HEK293 (cell line): ENCODE data around the gene DEDD2.
A peak's percentile ranks its signal among the peaks of the same experiment; 100 is the strongest.

Experiments used
- CTCF ChIA-PET: fragments of 350-600 bp; formaldehyde crosslinking; extraction: SDS; loops from one replicate; lab custom pipeline; 2021; ENCODE audit warnings: antibody characterized with exemption; lab: Yijun Ruan, JAX
- POLR2A ChIA-PET: fragments of 300-600 bp; formaldehyde crosslinking; extraction: SDS; loops from one replicate; lab custom pipeline; 2020; ENCODE audit warnings: antibody characterized with exemption, inconsistent platforms; lab: Yijun Ruan, JAX
- H3K27ac ChIP-seq: fragments of 200-500 bp; sonication (Bioruptor generic); 2 replicates; pipeline ENCODE4 v1.5.1; 2014; ENCODE audit warnings: low read depth, low read length, control low read depth, inconsistent platforms; ENCODE audit errors: extremely low read depth
- H3K36me3 ChIP-seq, 2 experiments: fragments of 200-500 bp in 1 of 2; sonication (Bioruptor generic) in 1 of 2; 1 replicate in 1 of 2; 2 replicates in 1 of 2; pipeline ENCODE4 v1.5.1; 2014 to 2017; ENCODE audit warnings: inconsistent platforms in 2 of 2, low read length in 2 of 2; ENCODE audit not compliant: control insufficient read depth in 2 of 2, insufficient read depth in 1 of 2
- H3K4me1 ChIP-seq: fragments of 200-500 bp; sonication (Bioruptor generic); 2 replicates; pipeline ENCODE4 v1.5.1; 2014; ENCODE audit warnings: mild to moderate bottlenecking, low read length, inconsistent platforms; ENCODE audit not compliant: control insufficient read depth, insufficient read depth
- H3K4me3 ChIP-seq: 2 replicates; pipeline ENCODE4 v1.5.1; 2011; ENCODE audit warnings: low read depth, mild to moderate bottlenecking, control low read depth, low read length, moderate library complexity
- H3K9me3 ChIP-seq: fragments of 200-500 bp; sonication (Bioruptor generic); 2 replicates; pipeline ENCODE4 v1.5.1; 2014; ENCODE audit warnings: low read depth, low read length, inconsistent platforms; ENCODE audit not compliant: control insufficient read depth, insufficient read depth
- EGR2 ChIP-seq: fragments of 450-650 bp; formaldehyde crosslinking; IDR thresholded peaks from 2 replicates; pipeline ENCODE4 v1.5.1; 2016; ENCODE audit warnings: low read depth, missing biosample characterization, missing genetic modification characterization
- SP7 ChIP-seq: fragments of 450-650 bp; formaldehyde crosslinking; IDR thresholded peaks from 2 replicates; pipeline ENCODE4 v1.5.1; 2016; ENCODE audit warnings: missing biosample characterization, missing genetic modification characterization
- ZBTB8A ChIP-seq: fragments of 450-650 bp; formaldehyde crosslinking; IDR thresholded peaks from 2 replicates; pipeline ENCODE4 v1.5.1; 2016; ENCODE audit warnings: missing biosample characterization, missing genetic modification characterization
- ZFP37 ChIP-seq: fragments of 450-650 bp; formaldehyde crosslinking; IDR thresholded peaks from 2 replicates; pipeline ENCODE4 v1.5.1; 2016; ENCODE audit warnings: missing biosample characterization, missing genetic modification characterization
- ZNF211 ChIP-seq: fragments of 450-650 bp; formaldehyde crosslinking; IDR thresholded peaks from 2 replicates; pipeline ENCODE4 v1.5.1; 2016; ENCODE audit warnings: low read depth, missing biosample characterization, missing genetic modification characterization
- ZNF274 ChIP-seq, 2 experiments: fragments of 200-500 bp in 1 of 2; fragments of 450-650 bp in 1 of 2; sonication (Bioruptor generic) in 1 of 2; formaldehyde crosslinking in 1 of 2; IDR thresholded peaks; 2 replicates each; pipeline versions ENCODE4 v1.5.1 to v1.6.1; 2014 to 2016; ENCODE audit warnings: borderline replicate concordance in 1 of 2, inconsistent platforms in 1 of 2, low read length in 1 of 2, missing biosample characterization in 1 of 2, missing genetic modification characterization in 1 of 2
- ZNF292 ChIP-seq: fragments of 450-650 bp; formaldehyde crosslinking; IDR thresholded peaks from 2 replicates; pipeline ENCODE4 v1.5.1; 2016; ENCODE audit warnings: low read depth, missing biosample characterization, missing genetic modification characterization, borderline replicate concordance
- ZNF335 ChIP-seq: fragments of 450-650 bp; formaldehyde crosslinking; conservative IDR thresholded peaks from 2 replicates; pipeline ENCODE4 v1.5.1; 2016; ENCODE audit warnings: missing biosample characterization, missing genetic modification characterization
- ZNF354C ChIP-seq: fragments of 450-650 bp; formaldehyde crosslinking; IDR thresholded peaks from 2 replicates; pipeline ENCODE4 v1.5.1; 2016; ENCODE audit warnings: missing biosample characterization, missing genetic modification characterization, low read depth, borderline replicate concordance
- ZNF391 ChIP-seq: fragments of 450-650 bp; formaldehyde crosslinking; IDR thresholded peaks from 2 replicates; pipeline ENCODE4 v1.5.1; 2016; ENCODE audit warnings: low read depth, missing biosample characterization, missing genetic modification characterization, borderline replicate concordance
- ZNF398 ChIP-seq: fragments of 450-650 bp; formaldehyde crosslinking; IDR thresholded peaks from 2 replicates; pipeline ENCODE4 v1.5.1; 2017; ENCODE audit warnings: missing biosample characterization, missing genetic modification characterization
- ZNF513 ChIP-seq: fragments of 450-650 bp; IDR thresholded peaks from 2 replicates; pipeline ENCODE4 v1.5.1; 2018; ENCODE audit warnings: missing biosample characterization, missing genetic modification characterization
- ZNF629 ChIP-seq: fragments of 450-650 bp; formaldehyde crosslinking; IDR thresholded peaks from 2 replicates; pipeline ENCODE4 v1.5.1; 2017; ENCODE audit warnings: missing biosample characterization, missing genetic modification characterization
- ZNF664 ChIP-seq: fragments of 450-650 bp; formaldehyde crosslinking; IDR thresholded peaks from 2 replicates; pipeline ENCODE4 v1.5.1; 2016; ENCODE audit warnings: missing biosample characterization, missing genetic modification characterization
- ZNF677 ChIP-seq: fragments of 450-650 bp; IDR thresholded peaks from 2 replicates; pipeline ENCODE4 v1.5.0; 2018; ENCODE audit warnings: missing biosample characterization, mild to moderate bottlenecking, missing genetic modification characterization, moderate library complexity
- ZNF747 ChIP-seq: fragments of 450-650 bp; formaldehyde crosslinking; IDR thresholded peaks from 2 replicates; pipeline ENCODE4 v1.5.1; 2016; ENCODE audit warnings: missing biosample characterization, missing genetic modification characterization
- ZNF785 ChIP-seq: fragments of 450-650 bp; formaldehyde crosslinking; IDR thresholded peaks from 2 replicates; pipeline ENCODE4 v1.5.1; 2016; ENCODE audit warnings: missing biosample characterization, missing genetic modification characterization
- ZNF837 ChIP-seq: fragments of 450-650 bp; formaldehyde crosslinking; IDR thresholded peaks from 2 replicates; pipeline ENCODE4 v1.5.1; 2016; ENCODE audit warnings: missing biosample characterization, missing genetic modification characterization
- TF ChIP-seq, protein P1 (sequence below): fragments of 450-650 bp; formaldehyde crosslinking; IDR thresholded peaks from 2 replicates; pipeline ENCODE4 v1.5.1; 2016; ENCODE audit warnings: missing biosample characterization, missing genetic modification characterization
- TF ChIP-seq, protein P2 (sequence below): fragments of 450-650 bp; formaldehyde crosslinking; IDR thresholded peaks from 2 replicates; pipeline ENCODE4 v1.5.1; 2016; ENCODE audit warnings: missing biosample characterization, missing genetic modification characterization
- TF ChIP-seq, protein P3 (sequence below): fragments of 450-650 bp; formaldehyde crosslinking; IDR thresholded peaks from 2 replicates; pipeline ENCODE4 v1.5.1; 2017; ENCODE audit warnings: missing biosample characterization, mild to moderate bottlenecking, missing genetic modification characterization, moderate library complexity
- TF ChIP-seq, protein P4 (sequence below): fragments of 450-650 bp; formaldehyde crosslinking; IDR thresholded peaks from 2 replicates; pipeline ENCODE4 v1.5.1; 2016; ENCODE audit warnings: missing biosample characterization, missing genetic modification characterization

DEDD2 gene

GRCh38 chr19:42224940-42225717, 7.7 kb upstream of the DEDD2 start:
- POLR2A ChIA-PET: interaction anchor here (0.9 to 2.8 kb wide), 4 partner anchors 10 to 172 kb away, joined by 3 to 11 read pairs (median 8); partner anchors contain the start of gene GSK3A
- TF ChIP-seq ZNF513: peak; percentile 99
- no peak for TF ChIP-seq ZNF747 (tag by site-specific recombination)
- TF ChIP-seq, all 188 proteins: peak for 1
- Histone ChIP-seq H3K27ac (no peak overlapping the region), H3K4me1 (peaks cover 7% of the 10 kb centered on the region; the same call in 1 of the 2 replicates), H3K4me3 (no peak overlapping the region), H3K9me3 (no peaks in the 10 kb centered on the region), H3K36me3 (peaks cover 58 to 68% of the 10 kb centered on the region in 2 experiments)
- CTCF ChIA-PET: no interaction called here

GRCh38 chr19:42220751-42221097, 3.2 kb upstream of the DEDD2 start:
- H3K4me1 ChIP-seq: peaks cover 23% of the 10 kb centered on the region
- peak overlapping the region; percentile 89 for H3K27ac ChIP-seq
- POLR2A ChIA-PET: interaction anchor here (0.6 to 6.0 kb wide), 6 partner anchors 9 to 23 kb away, joined by 3 to 67 read pairs (median 4); partner anchors contain the start of gene GSK3A
- TF ChIP-seq ZNF398 (tag by site-specific recombination): 0 out of 2 replicates have a peak, but pooled peaks have one; percentile 3
- TF ChIP-seq, protein P1, sequence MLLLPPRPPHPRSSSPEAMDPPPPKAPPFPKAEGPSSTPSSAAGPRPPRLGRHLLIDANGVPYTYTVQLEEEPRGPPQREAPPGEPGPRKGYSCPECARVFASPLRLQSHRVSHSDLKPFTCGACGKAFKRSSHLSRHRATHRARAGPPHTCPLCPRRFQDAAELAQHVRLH (tag by site-specific recombination): no peak
- TF ChIP-seq ZNF785 (tag by site-specific recombination): no peak
- TF ChIP-seq ZNF677 (tag by site-specific recombination): no peak
- no peak for TF ChIP-seq ZNF629
- no peak for TF ChIP-seq ZNF354C (tag by site-specific recombination)
- TF ChIP-seq ZNF664 (tag by site-specific recombination): no peak
- TF ChIP-seq ZNF292 (tag by site-specific recombination): no peak
- 0 out of 2 replicates have a peak, but pooled peaks have one; percentile 20 for TF ChIP-seq ZNF335
- TF ChIP-seq, protein P2, sequence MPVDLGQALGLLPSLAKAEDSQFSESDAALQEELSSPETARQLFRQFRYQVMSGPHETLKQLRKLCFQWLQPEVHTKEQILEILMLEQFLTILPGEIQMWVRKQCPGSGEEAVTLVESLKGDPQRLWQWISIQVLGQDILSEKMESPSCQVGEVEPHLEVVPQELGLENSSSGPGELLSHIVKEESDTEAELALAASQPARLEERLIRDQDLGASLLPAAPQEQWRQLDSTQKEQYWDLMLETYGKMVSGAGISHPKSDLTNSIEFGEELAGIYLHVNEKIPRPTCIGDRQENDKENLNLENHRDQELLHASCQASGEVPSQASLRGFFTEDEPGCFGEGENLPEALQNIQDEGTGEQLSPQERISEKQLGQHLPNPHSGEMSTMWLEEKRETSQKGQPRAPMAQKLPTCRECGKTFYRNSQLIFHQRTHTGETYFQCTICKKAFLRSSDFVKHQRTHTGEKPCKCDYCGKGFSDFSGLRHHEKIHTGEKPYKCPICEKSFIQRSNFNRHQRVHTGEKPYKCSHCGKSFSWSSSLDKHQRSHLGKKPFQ (tag by site-specific recombination): no peak
- no peak for TF ChIP-seq EGR2 (tag by site-specific recombination)
- no peak for TF ChIP-seq ZNF837 (tag by site-specific recombination)
- 0 out of 2 replicates have a peak, but pooled peaks have one; percentile 6 for TF ChIP-seq ZFP37 (tag by site-specific recombination)
- TF ChIP-seq, protein P3, sequence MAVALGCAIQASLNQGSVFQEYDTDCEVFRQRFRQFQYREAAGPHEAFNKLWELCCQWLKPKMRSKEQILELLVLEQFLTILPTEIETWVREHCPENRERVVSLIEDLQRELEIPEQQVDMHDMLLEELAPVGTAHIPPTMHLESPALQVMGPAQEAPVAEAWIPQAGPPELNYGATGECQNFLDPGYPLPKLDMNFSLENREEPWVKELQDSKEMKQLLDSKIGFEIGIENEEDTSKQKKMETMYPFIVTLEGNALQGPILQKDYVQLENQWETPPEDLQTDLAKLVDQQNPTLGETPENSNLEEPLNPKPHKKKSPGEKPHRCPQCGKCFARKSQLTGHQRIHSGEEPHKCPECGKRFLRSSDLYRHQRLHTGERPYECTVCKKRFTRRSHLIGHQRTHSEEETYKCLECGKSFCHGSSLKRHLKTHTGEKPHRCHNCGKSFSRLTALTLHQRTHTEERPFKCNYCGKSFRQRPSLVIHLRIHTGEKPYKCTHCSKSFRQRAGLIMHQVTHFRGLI: 0 out of 2 replicates have a peak, but pooled peaks have one; percentile 4
- no peak for TF ChIP-seq ZBTB8A (tag by site-specific recombination)
- TF ChIP-seq ZNF391 (tag by site-specific recombination): no peak
- TF ChIP-seq SP7 (tag by site-specific recombination): no peak
- TF ChIP-seq ZNF274 (IDR thresholded peaks at IDR 0.05; ENCODE audit: low read length): no peak
- no peak for TF ChIP-seq ZNF274 (tag by site-specific recombination; IDR thresholded peaks at IDR 0.05; ENCODE audit: borderline replicate concordance)
- TF ChIP-seq, protein P4, sequence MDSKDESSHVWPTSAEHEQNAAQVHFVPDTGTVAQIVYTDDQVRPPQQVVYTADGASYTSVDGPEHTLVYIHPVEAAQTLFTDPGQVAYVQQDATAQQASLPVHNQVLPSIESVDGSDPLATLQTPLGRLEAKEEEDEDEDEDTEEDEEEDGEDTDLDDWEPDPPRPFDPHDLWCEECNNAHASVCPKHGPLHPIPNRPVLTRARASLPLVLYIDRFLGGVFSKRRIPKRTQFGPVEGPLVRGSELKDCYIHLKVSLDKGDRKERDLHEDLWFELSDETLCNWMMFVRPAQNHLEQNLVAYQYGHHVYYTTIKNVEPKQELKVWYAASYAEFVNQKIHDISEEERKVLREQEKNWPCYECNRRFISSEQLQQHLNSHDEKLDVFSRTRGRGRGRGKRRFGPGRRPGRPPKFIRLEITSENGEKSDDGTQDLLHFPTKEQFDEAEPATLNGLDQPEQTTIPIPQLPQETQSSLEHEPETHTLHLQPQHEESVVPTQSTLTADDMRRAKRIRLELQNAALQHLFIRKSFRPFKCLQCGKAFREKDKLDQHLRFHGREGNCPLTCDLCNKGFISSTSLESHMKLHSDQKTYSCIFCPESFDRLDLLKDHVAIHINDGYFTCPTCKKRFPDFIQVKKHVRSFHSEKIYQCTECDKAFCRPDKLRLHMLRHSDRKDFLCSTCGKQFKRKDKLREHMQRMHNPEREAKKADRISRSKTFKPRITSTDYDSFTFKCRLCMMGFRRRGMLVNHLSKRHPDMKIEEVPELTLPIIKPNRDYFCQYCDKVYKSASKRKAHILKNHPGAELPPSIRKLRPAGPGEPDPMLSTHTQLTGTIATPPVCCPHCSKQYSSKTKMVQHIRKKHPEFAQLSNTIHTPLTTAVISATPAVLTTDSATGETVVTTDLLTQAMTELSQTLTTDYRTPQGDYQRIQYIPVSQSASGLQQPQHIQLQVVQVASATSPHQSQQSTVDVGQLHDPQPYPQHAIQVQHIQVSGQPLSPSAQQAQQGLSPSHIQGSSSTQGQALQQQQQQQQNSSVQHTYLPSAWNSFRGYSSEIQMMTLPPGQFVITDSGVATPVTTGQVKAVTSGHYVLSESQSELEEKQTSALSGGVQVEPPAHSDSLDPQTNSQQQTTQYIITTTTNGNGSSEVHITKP (tag by site-specific recombination): no peak
- no peak for TF ChIP-seq ZNF211 (tag by site-specific recombination)

More at GRCh38 chr19:42220751-42221097, 3.2 kb upstream of the DEDD2 start:
- CTCF ChIA-PET: interaction anchor here (0.6 to 3.5 kb wide), 8 partner anchors 9 to 88 kb away, joined by 3 to 16 read pairs (median 3); partner anchors contain the start of genes GSK3A and PAFAH1B3
- H3K9me3 ChIP-seq: no peaks in the 10 kb centered on the region
- H3K4me3 ChIP-seq: peak overlapping the region; percentile 87
- peaks cover 22 to 32% of the 10 kb centered on the region in 2 experiments for H3K36me3 ChIP-seq
